NCI-H146 (cell line): ENCODE measurements around the gene PPIP5K1.

Experiments
- DNase-seq: peaks from one replicate; lab custom pipeline; 2025; lab: John Stamatoyannopoulos, UW

The PPIP5K1 gene

GRCh38 chr15:43488790-43489189 lies 101.2 kb downstream of the PPIP5K1 start:
- DNase-seq = no peak

- DNase-seq = no peak
Measured at GRCh38 chr15:43487271-43487895, 102.6 kb downstream of the PPIP5K1 start.

GRCh38 chr15:43484455-43484854 lies 105.6 kb downstream of the PPIP5K1 start:
- no peak for DNase-seq
